Activated T-cell treated with anti-CD3 and anti-CD28 coated beads, Interleukin-2, amount 50 U/mL, for 4 hours (primary cell): ENCODE data around the gene CCDC63. TPM values are rescaled to one million over a fixed set of nuclear protein-coding genes. Genes with fewer than 3 reads are reported as not detected.
"Not testable (repeated sequence)": the region's sequence is repeated elsewhere in the genome, so short reads cannot be mapped to it uniquely, and the experiment has no call there.

ENCODE experiments used
- ATAC-seq, 2 donors: fragments of 200-7000 bp; cut with Tn5 transposase; one replicate each; pipeline ENCODE4 v1.10.0; 2021
- DNase-seq: peaks from one replicate; pipeline ENCODE4 v3.0.0-alpha.2; 2020
- H3K27me3 Mint-ChIP-seq: one replicate; pipeline ENCODE4 v1.8.0; 2021; ENCODE audit warnings: low read depth, mixed read lengths
- H3K36me3 Mint-ChIP-seq: one replicate; pipeline ENCODE4 v1.8.0; 2022; ENCODE audit warnings: mixed read lengths; ENCODE audit not compliant: insufficient read depth
- H3K4me1 Mint-ChIP-seq: one replicate; pipeline ENCODE4 v1.8.0; 2021; ENCODE audit warnings: low read depth, mixed read lengths
- H3K4me3 Mint-ChIP-seq: one replicate; pipeline ENCODE4 v1.8.0; 2021; ENCODE audit warnings: mild to moderate bottlenecking, moderate library complexity, mixed read lengths
- H3K9me3 Mint-ChIP-seq: one replicate; pipeline ENCODE4 v1.8.0; 2021; ENCODE audit warnings: mixed read lengths
- total RNA-seq, 3 donors: library from RNA; stranded (reverse); gene quantifications; one replicate each; pipeline ENCODE4 v1.2.1, GENCODE V29; 2021

Gene CCDC63
- total RNA-seq, 3 donors from 2014 or later = not detected

DNA sequence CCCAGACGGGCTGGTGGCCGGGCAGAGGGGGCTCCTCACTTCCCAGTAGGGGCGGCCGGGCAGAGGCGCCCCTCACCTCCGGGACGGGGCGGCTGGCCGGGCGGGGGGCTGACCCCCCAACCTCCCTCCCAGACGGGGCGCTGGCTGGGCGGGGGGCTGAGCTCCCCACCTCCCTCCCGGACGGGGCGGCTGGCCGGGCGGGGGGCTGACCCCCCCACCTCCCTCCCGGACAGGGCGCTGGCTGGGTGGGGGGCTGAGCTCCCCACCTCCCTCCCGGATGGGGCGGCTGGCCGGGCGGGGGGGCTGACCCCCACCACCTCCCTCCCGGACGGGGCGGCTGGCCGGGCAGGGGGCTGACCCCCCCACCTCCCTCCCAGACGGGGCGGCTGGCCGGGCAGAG, 103.7 kb downstream of the CCDC63 start:
- ATAC-seq, H3K4me3 Mint-ChIP-seq, DNase-seq, H3K4me1 Mint-ChIP-seq, H3K36me3 Mint-ChIP-seq, H3K27me3 Mint-ChIP-seq: not testable (repeated sequence)
- peaks cover 11% of the 10 kb centered on the region for H3K9me3 Mint-ChIP-seq

DNA sequence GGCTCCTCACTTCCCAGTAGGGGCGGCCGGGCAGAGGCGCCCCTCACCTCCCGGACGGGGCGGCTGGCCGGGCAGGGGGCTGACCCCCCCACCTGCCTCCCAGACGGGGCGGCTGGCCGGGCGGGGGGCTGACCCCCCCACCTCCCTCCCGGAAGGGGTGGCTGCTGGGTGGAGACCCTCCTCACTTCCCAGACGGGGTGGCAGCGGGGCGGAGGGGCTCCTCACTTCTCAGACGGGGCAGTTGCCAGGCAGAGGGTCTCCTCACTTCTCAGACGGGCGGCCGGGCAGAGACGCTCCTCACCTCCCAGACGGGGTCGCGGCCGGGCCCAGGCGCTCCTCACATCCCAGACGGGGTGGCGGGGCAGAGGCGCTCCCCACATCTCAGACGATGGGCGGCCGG, 104.1 kb downstream of the CCDC63 start:
- H3K27me3 Mint-ChIP-seq, H3K9me3 Mint-ChIP-seq, H3K4me1 Mint-ChIP-seq, ATAC-seq, H3K36me3 Mint-ChIP-seq, DNase-seq, H3K4me3 Mint-ChIP-seq: not testable (repeated sequence)

Other genes starting within 250 kb of the CCDC63 start
- 1 to 10 TPM; 3.5 to 4.4 (median 3.6) TPM for gene TCTN1, start 232.9 kb upstream of the CCDC63 start, total RNA-seq
- gene HVCN1, start 157.9 kb upstream of the CCDC63 start, total RNA-seq = 1 to 10 TPM; 6.1 to 8.1 (median 7.2) TPM
- gene PPP1CC, start 104.1 kb upstream of the CCDC63 start, total RNA-seq = 100 to 1,000 TPM; 345 to 413 (median 354) TPM
- gene MYL2, start 73.6 kb downstream of the CCDC63 start, total RNA-seq = not detected
- not detected for gene CUX2, start 187.2 kb downstream of the CCDC63 start, total RNA-seq